Dedifferentiated amniotic fluid mesenchymal stem cell (primary cell): ENCODE results near the gene COX17.

Experiments used
- DNase-seq: peaks from one replicate; pipeline ENCODE4 v3.0.0-alpha.2; 2016; ENCODE audit errors: extremely low spot score

COX17 gene

DNA sequence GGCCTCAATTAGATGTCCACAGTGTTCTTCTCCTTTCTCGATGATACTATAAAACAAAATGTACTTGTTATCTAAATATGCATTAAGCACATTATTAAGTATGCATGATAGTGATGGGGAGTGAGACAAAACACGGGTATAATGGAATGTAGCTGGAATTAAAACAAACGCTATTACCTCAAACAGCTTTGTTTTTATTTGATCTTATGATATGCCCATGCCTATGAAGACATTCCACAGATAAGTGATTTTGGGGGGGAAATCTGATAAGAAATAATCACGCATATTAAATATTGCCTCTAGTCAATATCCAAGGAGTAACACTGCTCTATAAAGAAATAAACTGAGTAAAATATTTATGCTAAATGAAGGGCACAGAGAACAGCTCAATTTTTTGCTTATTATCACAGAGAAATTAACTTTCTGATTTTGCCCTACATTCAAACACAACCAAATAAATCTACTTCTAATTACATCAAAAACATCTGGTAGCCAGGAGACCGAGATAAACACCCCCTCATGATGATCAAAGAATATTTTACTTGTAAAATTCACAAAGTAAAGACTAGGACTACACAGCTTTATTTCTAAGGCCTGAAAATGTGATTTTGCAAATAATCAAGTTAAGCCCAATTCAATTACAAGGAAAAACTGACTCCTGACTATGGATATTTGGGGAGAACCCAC lies 1.9 kb downstream of the COX17 start:
- no peak for DNase-seq

DNA sequence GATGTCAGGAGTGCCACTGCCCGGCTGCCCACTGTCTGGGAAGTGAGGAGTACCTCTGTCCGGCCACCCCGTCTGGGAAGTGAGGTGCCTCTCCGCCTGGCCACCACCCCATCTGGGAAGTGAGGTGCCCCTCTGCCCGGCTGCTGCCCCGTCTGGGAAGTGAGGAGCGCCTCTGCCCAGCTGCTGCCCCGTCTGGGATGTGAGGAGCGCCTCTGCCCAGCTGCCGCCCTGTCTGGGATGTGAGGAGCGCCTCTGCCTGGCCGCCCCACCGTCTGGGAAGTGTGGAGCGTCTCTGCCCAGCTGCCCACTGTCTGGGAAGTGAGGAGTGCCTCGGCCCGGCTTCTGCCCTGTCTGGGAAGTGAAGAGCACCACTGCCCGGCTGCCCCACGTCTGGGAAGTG lies 3.3 kb downstream of the COX17 start:
- DNase-seq, result no peak

DNA sequence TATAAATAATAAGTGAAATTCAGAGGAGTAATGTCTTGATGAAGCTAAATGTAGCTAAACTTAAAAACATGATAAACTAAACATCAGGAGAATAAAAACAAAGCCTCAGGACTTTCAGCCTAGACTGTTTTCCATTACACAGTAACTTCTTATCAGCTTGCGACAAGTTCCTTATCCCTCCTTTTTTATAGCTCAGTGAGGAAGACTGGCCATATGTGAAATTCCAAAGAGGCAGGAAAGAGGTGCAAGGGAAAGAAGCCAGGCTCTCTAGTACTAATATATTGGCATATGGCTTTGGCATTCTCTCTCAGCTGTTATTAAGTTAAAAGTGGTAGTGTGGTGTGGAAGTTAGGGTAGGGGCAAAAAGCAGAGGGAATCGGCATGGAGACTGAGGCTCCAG lies 4.4 kb downstream of the COX17 start:
- DNase-seq, result no peak

DNA sequence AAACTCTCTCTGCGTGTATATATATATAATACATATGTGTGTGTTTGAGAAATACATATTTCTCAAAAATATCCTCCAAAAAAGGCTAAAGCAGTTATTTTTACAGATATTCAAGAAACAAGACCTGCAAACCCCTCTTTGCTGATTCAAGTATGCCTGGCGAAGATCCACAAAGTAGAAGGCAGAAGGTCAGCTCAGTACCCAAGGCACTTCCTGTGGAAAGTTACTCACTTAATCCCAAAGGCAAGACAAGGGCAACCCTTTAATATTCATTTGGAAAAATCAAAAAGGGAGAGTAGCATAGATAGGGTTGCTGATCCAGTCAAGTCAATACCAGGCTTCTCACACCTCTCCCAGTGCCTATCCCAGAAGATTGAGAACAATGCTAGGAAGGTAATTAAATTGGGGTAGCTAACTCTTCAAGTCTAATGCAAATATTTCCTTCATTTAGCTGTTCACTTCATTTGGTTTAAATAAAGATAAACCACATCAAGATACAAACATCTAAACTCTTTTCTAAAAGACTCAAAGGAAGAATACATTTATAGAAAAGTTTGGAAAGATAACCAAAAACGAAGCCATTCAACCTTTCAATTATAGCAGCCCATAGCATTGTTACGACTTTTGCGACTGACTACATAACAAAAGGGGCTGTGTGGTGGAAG lies 7.2 kb downstream of the COX17 start:
- no peak for DNase-seq

DNA sequence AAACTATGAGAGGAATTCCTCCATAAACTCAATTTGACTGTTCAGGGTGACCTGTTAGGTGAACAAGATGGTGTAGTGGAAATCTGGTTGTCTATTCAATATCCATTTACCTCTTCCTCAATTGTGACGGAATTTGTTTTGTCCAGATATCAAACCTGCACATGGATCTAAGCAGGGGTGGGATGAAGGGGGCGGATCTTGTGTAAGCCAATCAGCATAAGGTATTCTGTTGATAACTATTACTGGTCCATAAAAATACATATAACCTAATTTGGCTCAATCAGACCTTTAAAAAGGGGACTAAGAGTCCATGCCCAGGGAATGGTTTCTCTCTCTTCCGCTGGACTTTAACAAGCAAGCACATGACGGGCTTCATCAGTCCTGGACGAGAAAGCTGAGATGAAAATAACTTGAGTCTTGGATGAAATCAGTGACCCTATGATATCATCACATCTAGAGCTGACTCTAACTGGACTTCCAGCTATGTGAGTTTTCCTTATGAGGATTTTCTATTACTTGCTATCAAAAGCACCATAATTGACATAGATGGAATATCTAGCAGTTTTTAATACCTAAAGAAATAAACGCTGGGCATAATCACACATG lies 11.1 kb downstream of the COX17 start:
- no peak for DNase-seq

DNA sequence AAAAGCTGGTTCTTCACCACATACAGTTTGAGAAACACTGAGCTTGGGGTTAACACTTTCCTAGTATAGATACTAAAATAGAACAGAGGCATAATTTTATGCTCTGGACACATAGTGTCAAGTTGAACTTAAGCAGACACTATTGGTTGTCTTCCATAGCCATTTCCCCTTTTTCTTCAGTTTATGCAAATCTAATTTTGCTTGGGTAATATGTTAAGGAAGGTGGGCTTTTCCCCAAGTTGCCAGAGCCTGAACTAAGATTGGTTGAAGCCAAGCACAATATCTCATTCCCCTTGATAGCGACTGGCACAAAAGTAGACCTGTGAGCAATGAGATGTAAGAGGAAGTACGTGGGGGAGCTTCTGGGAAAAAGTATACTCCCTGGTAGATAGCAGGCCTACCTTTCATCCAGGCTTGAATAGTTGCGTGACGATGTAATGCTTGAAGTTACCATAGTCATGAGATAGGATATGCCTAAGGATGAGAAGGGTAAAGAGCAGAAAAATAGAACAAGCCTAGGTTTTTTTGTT lies 12.3 kb downstream of the COX17 start:
- DNase-seq, result no peak

DNA sequence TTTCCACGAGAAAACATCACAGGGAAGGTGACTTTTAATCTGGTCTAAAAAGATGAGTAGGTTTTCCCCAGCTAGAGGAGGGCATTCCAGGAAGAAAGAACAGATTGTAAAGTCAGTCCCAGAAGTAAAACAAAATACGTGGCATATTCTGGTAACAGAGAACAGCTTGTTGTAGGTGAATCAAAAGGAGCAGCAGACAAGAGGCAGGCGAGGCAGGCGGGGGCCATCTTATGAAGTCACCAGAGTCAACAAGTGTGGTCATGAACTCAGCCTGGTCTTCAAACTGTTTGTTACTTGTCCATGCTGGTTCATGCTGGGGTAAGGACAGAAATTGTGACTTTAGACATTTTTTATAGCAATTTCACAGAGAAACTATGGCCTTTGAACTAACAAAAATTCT lies 12.8 kb downstream of the COX17 start:
- DNase-seq, result no peak

DNA sequence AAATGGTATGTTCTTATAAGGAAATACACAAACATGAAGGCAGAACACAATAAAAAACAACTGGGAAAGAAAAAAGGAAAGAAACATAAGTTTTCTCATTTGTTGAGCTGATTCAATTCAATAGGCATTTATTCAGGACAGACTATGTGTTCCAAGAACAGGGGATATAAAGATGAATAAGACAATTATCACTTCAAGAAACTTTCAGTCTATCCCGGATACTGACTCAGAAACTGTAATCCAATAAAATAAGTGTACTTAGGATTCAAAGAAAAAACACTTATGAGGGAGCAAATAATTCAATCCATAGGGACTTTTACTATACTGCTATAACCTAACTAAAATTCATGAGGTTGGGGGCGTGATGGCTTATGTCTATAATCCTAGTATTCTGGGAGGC lies 13.3 kb downstream of the COX17 start:
- no peak for DNase-seq

DNA sequence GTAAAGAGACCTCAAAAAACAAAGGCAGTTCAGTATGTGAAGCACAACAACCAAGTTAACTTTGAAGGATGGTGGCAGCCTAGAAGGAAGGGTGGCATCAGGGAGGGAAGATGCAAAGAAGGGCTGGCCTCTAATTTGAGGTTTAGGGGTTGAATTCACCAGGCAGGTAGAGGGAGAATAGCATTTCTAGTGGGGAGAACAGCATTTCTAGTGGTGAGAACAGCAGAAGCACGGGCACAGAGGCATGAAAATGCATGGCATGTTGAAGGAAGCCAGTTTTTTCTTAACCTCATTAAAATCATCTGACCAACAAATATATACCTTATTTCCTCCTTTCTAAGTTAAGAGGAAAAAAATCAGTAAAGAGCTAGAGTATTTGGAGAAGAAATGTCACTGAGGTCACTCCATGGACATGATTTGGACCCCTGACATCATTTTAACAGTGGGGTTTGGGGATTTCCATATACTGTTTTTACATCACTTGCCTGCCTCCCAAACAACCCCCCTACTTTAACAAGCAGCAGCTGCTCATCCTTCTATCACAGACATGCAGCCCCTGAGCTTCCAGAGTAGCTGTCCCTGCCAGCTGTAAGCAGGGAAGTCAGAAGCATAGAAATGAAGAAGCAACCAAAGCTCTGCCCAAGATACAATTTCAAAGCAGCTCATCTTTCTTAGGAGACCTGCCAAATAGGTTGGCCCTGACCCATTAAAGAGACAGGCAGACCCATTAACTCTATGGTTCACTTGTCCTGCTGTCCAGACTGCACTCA lies 14.4 kb downstream of the COX17 start:
- DNase-seq, result no peak

DNA sequence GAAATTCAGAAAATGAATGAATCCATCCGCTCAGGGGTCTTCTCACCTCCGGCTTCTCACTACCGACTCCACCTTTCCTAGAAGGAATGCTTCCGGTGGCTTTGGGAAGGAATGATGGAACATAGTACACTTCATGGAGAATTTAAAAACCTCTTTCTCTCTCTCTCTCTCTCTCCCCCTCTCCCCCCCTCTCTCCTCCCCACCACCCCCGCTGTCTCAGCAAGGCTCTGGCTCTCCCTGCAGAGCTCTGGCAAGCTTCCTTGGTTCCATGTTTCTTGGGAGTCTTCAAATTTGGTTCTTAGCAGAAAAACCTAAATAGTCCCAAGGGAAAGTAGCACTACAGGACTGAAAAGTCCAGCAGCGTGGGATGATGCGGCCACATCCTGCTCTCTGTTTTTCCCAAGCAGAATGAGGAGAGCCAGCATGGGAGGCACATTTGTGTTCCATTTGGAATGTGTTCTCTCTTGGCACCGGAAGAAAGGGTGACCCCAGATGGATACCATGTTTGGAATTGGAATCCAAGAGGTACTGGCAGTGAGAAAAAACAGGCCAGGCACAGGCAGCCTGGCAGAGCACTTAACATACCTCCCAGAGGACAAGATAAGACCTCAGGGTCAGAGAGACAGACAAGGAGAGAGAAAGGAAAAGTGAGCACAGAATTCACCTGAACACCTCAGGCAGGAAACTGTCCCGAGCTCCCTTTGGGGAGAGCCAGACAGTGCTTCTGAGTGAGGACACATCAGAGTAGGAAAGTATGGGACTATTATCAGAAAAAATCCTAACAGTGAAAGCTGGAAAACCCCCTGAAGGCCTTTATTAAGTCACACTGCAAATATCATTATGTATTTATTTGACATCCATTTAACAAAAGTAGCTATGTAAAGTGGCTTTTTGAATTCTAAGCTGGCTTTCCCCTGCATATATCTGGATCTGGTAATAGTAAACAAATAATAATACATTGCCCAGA lies 16.4 kb downstream of the COX17 start, which contains the start of gene POPDC2:
POPDC2 (minus strand) TSS at position 116 of the 967 bp plus-strand sequence. CDS start 166 bp downstream, outside the sequence.
- no peak for DNase-seq

DNA sequence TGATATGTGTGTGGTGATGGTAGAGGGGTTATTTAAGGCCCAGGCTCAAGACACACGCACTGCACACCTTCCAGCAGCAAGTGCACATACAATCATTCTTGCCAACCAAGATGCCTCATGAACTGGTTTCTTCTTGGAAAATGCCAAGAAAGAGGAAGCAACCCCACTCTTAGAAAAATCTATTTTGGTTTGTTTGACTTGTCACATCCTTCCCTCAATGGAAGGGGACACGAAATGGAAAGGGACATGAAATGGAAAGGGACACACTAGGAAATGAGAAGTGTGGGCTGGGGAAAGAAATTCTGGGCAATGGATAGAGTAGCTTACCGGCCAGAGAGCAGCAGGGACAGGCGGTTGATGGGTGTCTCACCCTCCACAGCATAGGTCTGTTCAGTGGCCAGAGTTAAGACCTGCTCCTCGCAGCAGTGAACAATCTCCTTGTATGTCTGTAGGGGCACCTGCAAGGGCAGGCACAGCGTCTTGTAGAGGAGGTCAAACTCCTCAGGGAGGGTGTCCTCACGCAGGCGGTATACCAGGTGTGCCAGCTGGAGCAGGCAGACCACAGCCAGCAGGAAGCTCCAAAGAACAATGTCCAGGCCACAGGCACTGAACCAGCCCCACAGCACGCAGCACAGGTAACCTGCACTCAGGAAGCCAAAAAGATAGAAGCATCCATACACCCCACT lies 17.5 kb downstream of the COX17 start:
- DNase-seq, result no peak

DNA sequence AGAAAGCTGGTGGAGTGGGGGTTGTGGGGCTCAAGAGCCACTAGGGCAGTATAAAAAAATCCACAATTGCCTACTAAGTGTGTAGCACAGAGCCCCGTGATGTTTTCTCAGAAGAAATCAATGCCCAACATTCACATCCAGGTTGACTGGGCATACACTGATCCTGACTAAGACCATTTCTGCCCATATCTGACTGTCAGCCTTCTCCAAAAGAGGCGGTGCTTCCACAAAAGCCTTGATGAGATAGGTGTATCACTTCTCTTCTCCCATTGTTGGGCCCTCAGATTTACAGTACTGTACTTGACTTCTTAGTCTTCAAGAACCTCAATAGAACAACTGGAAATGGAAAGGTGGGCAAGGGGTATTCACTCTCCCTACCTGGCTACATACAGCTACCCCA lies 18.2 kb downstream of the COX17 start:
- DNase-seq, result no peak

DNA sequence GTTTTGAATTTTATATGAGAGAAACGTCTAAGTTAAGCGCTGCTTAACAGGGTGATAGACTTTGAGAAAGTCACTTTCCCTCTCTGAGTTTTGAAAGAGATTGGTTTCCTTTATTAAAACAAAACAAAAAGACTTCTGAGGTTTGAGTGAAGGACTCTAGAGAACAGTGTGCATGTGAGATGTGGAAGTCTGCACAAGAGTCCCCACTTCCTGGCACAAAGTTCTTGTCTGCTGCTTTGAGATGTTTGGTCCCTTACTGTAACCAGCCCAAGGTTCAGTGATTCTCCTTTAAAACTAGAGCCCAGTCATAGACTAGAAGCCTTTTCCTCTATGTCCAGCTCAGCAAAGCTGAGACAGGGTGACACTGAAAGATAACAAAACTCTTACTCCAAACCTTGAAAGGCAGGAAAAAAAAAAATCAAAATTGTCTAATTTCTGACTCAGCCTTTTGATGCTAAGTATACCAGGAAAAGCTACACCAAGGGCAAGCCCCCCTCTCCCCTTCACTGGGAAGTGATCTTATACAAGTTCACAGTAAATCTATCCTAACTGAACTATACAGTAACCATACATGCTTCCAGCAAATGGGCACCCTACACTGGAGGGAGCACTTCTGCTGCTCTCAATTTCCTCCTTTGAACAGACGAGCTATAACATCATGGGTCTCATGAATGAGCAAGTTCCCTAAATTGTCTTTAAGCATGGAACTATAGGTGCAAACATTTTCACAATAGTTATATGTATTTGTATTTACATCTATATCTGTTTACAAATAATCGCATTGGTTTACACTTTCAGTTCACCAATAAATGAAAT lies 19.1 kb downstream of the COX17 start:
- no peak for DNase-seq

DNA sequence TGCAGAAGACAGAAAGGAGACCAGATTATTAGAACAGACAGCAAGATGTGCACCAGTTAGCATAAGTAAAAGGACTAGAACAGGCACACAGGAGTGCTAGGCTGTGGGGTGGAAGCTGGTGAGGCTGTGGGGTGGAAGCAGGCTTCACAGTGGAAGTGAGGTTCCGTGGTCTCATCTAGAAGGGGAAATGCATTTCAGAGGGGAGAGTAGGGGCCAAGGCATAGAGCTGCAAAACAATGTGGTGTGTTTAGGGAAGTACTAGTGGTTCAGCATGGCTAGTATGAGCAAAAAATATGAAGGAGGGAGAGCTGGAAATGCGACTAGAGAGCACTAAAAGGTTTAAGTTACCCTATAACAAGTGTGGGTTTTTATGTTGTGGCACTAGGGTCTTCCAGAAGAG lies 23.3 kb downstream of the COX17 start:
- DNase-seq, result no peak

DNA sequence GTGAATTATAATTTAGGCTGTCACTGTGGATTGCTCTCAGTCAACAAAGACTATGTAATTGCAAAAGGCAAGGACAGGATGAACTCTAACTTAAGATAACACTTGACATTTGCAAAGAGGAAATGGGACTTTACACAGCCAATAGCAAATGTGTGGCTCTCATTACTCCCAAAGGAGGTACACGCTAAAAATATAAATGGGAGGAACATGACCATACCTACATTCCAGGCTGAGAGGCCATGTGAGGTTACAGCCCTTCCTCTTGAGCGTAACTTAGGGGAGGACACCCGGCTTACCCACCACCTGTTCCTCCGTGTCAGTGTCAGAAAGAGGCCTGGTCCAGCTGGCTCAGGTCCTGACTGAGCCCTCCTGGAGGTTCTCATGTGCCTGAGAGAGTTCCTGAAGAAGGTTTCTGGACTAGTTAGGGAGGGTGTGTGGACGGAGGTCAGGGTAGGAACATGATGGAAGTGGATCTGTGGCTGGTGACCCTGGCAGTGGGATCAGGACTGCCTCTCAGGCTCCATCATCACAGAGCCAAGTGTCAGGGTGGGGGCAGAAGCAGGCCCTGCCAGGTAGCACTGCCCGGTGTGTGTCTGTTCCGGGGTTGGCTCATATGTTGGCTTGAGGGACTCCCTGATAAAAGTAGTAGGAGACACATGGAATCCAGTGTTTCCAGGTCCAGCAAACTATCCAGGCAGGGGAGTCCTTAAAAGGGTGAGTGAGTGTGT lies 24.7 kb downstream of the COX17 start:
- DNase-seq, result no peak

DNA sequence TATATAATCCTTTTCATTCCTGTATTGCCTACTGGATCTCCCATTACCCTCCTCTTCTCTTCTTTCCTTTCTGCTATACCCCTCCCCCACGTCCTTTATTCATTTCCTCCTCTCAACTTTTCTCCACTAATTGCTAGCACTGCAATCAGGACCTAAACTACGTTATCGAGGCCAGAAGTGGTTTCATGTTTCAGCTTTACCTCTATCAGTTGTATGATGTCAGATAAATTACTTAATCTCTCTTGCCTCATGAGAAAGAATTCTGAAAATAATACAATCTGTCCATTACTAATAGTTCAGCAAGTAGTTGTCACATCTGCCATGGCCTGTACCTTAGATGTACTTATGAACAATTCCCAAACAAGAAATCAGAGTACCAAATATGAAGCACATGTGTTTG lies 27.4 kb downstream of the COX17 start:
- DNase-seq, result no peak

DNA sequence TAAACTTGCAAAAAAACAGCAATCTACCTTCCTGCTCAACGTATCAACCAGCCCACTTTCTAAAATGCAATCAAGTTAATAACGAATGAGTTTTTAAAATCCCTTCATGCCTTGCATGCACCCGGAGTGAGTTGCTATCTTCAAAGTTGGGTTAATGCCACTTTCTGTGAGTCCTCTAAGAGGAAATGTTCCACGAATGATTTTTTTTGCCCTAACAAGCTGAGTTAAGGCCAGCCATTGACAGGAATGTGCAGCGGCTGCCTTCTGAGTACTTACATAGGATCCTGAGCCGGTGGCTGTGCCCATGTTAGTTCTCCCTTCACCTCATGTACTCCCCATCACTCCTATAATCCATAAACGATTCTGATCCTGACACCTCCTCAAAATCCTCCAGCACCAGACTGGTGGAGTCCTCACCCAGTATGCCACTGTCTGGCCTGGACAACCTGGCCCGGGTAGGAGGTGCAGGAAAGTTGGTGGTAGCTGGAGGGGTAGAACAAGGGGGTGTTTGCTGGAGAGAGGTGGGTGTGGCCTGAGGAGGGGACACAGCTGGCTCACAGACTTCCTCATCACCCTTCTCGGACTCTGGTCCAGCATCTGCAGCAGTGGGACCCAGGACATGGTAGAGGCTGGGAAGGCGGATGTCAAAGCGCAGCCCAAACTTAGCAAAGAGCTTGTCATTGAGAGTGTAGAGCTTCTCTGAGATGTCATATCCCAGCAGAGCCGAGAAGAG lies 29.2 kb downstream of the COX17 start:
- DNase-seq, result no peak

DNA sequence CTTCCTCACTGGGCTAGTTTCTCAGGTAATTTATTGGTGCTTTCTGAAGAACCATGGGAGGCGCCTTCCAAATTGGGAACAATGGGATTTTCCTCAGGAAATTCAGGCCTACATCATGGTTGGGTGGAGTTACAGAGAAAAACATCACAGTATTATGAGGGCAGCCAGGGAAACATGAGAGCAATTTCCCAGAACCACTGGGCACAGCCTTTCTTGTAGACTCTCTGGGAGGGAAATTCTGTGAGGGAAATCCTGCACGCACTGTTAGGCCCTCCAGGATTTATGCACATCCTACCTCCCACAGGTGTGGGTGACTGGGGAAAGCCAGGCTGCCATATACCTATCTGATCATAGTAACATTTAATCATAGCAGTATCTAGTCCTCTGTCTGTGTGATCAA lies 30.0 kb downstream of the COX17 start:
- DNase-seq, result no peak
